Daoy (cell line): ENCODE measurements around the gene GAK. TPM values are rescaled to one million over a fixed set of nuclear protein-coding genes. Genes with fewer than 3 reads are reported as not detected.

Source experiments
- DNase-seq: peaks from one replicate; pipeline ENCODE4 v3.0.0-alpha.2; 2015; ENCODE audit warnings: low read depth
- total RNA-seq: library from RNA; depleted of rRNA; stranded (reverse); fragments of >200 nt; shearing (Covaris generic); gene quantifications from 2 replicates; pipeline ENCODE4 v1.2.3, GENCODE V29; 2014

The GAK gene
- total RNA-seq, 1 experiment from 2014 or later, result 71.9 TPM

GRCh38 chr4:964346-965025 is 32.4 kb upstream of the GAK start:
- no peak for DNase-seq

GRCh38 chr4:963276-964225 is 31.4 kb upstream of the GAK start:
- DNase-seq, result no peak

- no peak for DNase-seq
These were observed 30.4 kb upstream of the GAK start for GRCh38 chr4:962231-963208.

GRCh38 chr4:961351-962230 is 29.5 kb upstream of the GAK start:
- no peak for DNase-seq

GRCh38 chr4:960636-961350 is 28.7 kb upstream of the GAK start:
- no peak for DNase-seq

- no peak for DNase-seq
These were observed 28.1 kb upstream of the GAK start for GRCh38 chr4:960140-960635.

GRCh38 chr4:959338-960139 is 27.4 kb upstream of the GAK start:
- DNase-seq, result no peak

GRCh38 chr4:958696-959337 is 26.7 kb upstream of the GAK start:
- no peak for DNase-seq

GRCh38 chr4:958314-958665 is 26.2 kb upstream of the GAK start:
- no peak for DNase-seq

GRCh38 chr4:957581-958313 is 25.6 kb upstream of the GAK start:
- DNase-seq, result no peak

- DNase-seq, result peak; percentile 1
These were observed 25.1 kb upstream of the GAK start for GRCh38 chr4:957231-957580.

GRCh38 chr4:956531-957230 is 24.6 kb upstream of the GAK start:
- DNase-seq, result no peak

- peak; percentile 1 for DNase-seq
These were observed 23.8 kb upstream of the GAK start for GRCh38 chr4:955931-956381.

GRCh38 chr4:955161-955921 is 23.2 kb upstream of the GAK start:
- peak; percentile 2 for DNase-seq

GRCh38 chr4:954211-955020 is 22.3 kb upstream of the GAK start:
- DNase-seq, result peak; percentile 1

GRCh38 chr4:953574-953915 is 21.4 kb upstream of the GAK start:
- DNase-seq, result peak; percentile 1
